Prostate gland (tissue), 2 donors: ENCODE measurements around the gene PACS1. TPM values are rescaled to one million over a fixed set of nuclear protein-coding genes. Genes with fewer than 3 reads are reported as not detected.

Experiments
- DNase-seq: peaks from one replicate; pipeline ENCODE4 v3.0.0-alpha.2; 2019; ENCODE audit warnings: low spot score
- H3K27ac ChIP-seq, 2 donors: fragments of 200-600 bp; sonication (generic); 2 replicates each; pipeline ENCODE4 v1.5.1; 2017 to 2019
- H3K27me3 ChIP-seq: fragments of 200-600 bp; sonication (generic); replicated peaks from 2 replicates; pipeline ENCODE4 v1.5.1; 2019; ENCODE audit not compliant: insufficient read depth
- H3K36me3 ChIP-seq, 2 donors: fragments of 200-600 bp; sonication (generic); 1 replicate in 1 of 2; 2 replicates in 1 of 2; pipeline versions ENCODE4 v1.5.1 to v1.8.1; 2017 to 2019
- H3K4me1 ChIP-seq: fragments of 200-600 bp; sonication (generic); replicated peaks from 2 replicates; pipeline ENCODE4 v1.5.1; 2019
- H3K4me3 ChIP-seq, 2 donors: fragments of 200-600 bp; sonication (generic); 2 replicates each; pipeline ENCODE4 v1.5.1; 2017 to 2019
- H3K9me3 ChIP-seq: fragments of 200-600 bp; sonication (generic); 2 replicates; pipeline ENCODE4 v1.5.1; 2017
- CTCF ChIP-seq, 4 experiments: fragments of 200-600 bp in 2 of 4; fragments of 450-650 bp in 2 of 4; sonication (generic) in 2 of 4; IDR thresholded peaks; 1 replicate in 3 of 4; 2 replicates in 1 of 4; pipeline ENCODE4 v1.5.1; 2016 to 2019; ENCODE audit warnings: antibody characterized with exemption in 4 of 4, mild to moderate bottlenecking in 2 of 4, moderate library complexity in 2 of 4
- POLR2A ChIP-seq: fragments of 450-650 bp; IDR thresholded peaks from one replicate; pipeline ENCODE4 v1.6.1; 2016; ENCODE audit warnings: antibody characterized with exemption, mild to moderate bottlenecking
- POLR2AphosphoS5 ChIP-seq: sonication (generic); formaldehyde crosslinking; IDR thresholded peaks from one replicate; pipeline ENCODE4 v1.6.1; 2017; ENCODE audit warnings: antibody characterized with exemption
- WGBS: methylation state at CpG from one replicate; pipeline ENCODE4 v1.1.5; 2018; 5-methylcytosine and 5-hydroxymethylcytosine counted together
- intact Hi-C: fragments of 100-400 bp; cut with DNase I; formaldehyde crosslinking; loops from one replicate; pipeline ENCODE4 v1.14.2; 2022
- total RNA-seq, 2 donors: library from RNA; depleted of rRNA; stranded (reverse); fragments of >200 nt; gene quantifications; one replicate each; pipeline ENCODE4 v1.1.0, GENCODE V29; 2016

The PACS1 gene
- total RNA-seq, 2 donors from 2014 or later = 51.9 to 107 TPM

- WGBS = 83% methylated on average over 4 of the region's 4 CpGs
- Histone ChIP-seq H3K9me3 (no peaks in the 10 kb centered on the region), H3K27me3 (no peaks in the 10 kb centered on the region), H3K4me1 (peaks cover 4% of the 10 kb centered on the region), H3K27ac (no peak overlapping the region), H3K36me3 (no peaks in the 10 kb centered on the region), H3K4me3 (no peak overlapping the region)
- DNase-seq = no peak
- TF ChIP-seq POLR2AphosphoS5 (no peak), POLR2A (no peak), CTCF (IDR thresholded peaks at IDR 0.05) (no peak)
- intact Hi-C loops = no loop called here
Measured at GRCh38 chr11:66106786-66107599, 36.9 kb downstream of the PACS1 start.

GRCh38 chr11:66107600-66108510 lies 37.8 kb downstream of the PACS1 start:
- WGBS = 85% methylated on average over 3 of the region's 3 CpGs
- Histone ChIP-seq H3K36me3 (no peaks in the 10 kb centered on the region), H3K27ac (no peak overlapping the region), H3K4me3 (no peak overlapping the region), H3K4me1 (peaks cover 7% of the 10 kb centered on the region), H3K27me3 (no peaks in the 10 kb centered on the region), H3K9me3 (no peaks in the 10 kb centered on the region)
- no peak for DNase-seq
- intact Hi-C loops = no loop called here
- TF ChIP-seq POLR2A (no peak), POLR2AphosphoS5 (no peak), CTCF (IDR thresholded peaks at IDR 0.05) (no peak)

DNA sequence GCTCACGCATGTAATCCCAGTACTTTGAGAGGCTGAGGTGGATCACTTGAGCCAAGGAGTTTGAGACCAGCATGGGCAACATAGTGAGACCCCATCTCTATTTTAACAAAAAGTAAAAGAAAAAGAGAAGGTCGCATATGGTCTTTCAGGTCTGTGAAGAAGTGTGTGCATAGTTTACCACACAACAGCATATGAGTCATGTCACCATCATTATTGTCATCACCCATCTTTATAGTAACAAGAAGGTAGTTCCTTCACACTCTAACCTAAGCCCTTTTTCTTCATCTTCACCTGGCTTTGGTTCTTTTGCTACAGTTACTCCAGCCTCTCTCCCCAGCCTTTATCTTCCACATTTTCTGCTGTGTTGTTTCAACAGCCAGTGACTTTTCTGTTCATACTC lies 39.2 kb downstream of the PACS1 start:
- H3K36me3 ChIP-seq = no peaks in the 10 kb centered on the region
- H3K4me3 ChIP-seq = no peak overlapping the region
- WGBS = 92% methylated on average over 2 of the region's 2 CpGs
- H3K9me3 ChIP-seq = no peaks in the 10 kb centered on the region
- no peak for TF ChIP-seq POLR2A
- TF ChIP-seq CTCF (IDR thresholded peaks at IDR 0.05) = no peak
- TF ChIP-seq POLR2AphosphoS5 = no peak
- peaks cover 7% of the 10 kb centered on the region for H3K4me1 ChIP-seq
- no peaks in the 10 kb centered on the region for H3K27me3 ChIP-seq
- no peak for DNase-seq
- intact Hi-C loops = no loop called here
- no peak overlapping the region for H3K27ac ChIP-seq

DNA sequence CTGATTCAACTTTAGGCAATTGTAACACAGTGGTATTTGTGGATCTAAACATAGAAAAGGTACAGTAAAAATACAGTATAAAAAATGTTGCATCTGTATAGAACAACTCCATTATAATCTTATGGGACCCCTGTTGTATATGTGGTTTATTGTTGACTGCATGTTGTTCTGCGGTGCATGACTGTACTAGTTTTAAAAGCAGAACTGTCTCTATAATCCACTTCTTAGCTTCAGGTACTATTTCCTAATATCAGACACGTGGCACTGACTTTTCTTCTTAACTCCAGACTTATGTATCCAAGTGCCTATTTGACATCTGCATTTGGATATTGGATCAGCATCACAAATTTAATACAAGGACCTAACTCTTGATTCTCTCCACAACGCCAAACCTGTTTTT lies 41.1 kb downstream of the PACS1 start:
- WGBS = 76% methylated on average over 3 of the region's 3 CpGs
- Histone ChIP-seq H3K4me1 (peaks cover 7% of the 10 kb centered on the region), H3K4me3 (no peak overlapping the region), H3K27ac (no peak overlapping the region), H3K36me3 (no peaks in the 10 kb centered on the region), H3K9me3 (no peaks in the 10 kb centered on the region), H3K27me3 (no peaks in the 10 kb centered on the region)
- DNase-seq = no peak
- intact Hi-C loops = no loop called here
- TF ChIP-seq POLR2AphosphoS5 = no peak
- TF ChIP-seq CTCF (IDR thresholded peaks at IDR 0.05) = no peak
